SK-N-MC (cell line): ENCODE results near the gene POMT2.

Experiments used
- DNase-seq: peaks from one replicate; pipeline ENCODE4 v3.0.0-alpha.2; 2011; ENCODE audit warnings: low read depth, low spot score
- H3K27ac ChIP-seq: fragments of 200-600 bp; sonication (generic); 2 replicates; pipeline ENCODE4 v1.5.1; 2016; ENCODE audit warnings: mixed run types
- H3K36me3 ChIP-seq: fragments of 200-600 bp; sonication (generic); 2 replicates; pipeline ENCODE4 v1.6.1; 2017; ENCODE audit warnings: antibody characterized with exemption, low read length, mixed read lengths; ENCODE audit not compliant: insufficient read depth
- H3K4me3 ChIP-seq: fragments of 200-600 bp; sonication (generic); 2 replicates; pipeline ENCODE4 v1.5.1; 2016
- H3K9ac ChIP-seq: fragments of 200-600 bp; sonication (generic); 2 replicates; pipeline ENCODE4 v1.8.0; 2017; ENCODE audit warnings: mixed run types, mixed read lengths; ENCODE audit not compliant: insufficient read length
- H3K9me3 ChIP-seq: fragments of 200-600 bp; sonication (generic); 2 replicates; pipeline ENCODE4 v1.6.1; 2017; ENCODE audit warnings: low read depth, mild to moderate bottlenecking, antibody characterized with exemption, low read length, moderate library complexity, mixed read lengths
- EZH2 ChIP-seq: fragments of 200-600 bp; sonication (generic); IDR thresholded peaks from one replicate; pipeline ENCODE4 v1.6.1; 2017; ENCODE audit warnings: antibody characterized with exemption
- FOXP2 ChIP-seq: optimal IDR thresholded peaks from 2 replicates; pipeline ENCODE3; 2011; ENCODE audit warnings: mild to moderate bottlenecking, moderate library complexity; ENCODE audit not compliant: insufficient read depth; ENCODE audit errors: extremely low read length, control extremely low read depth
- POLR2AphosphoS5 ChIP-seq: IDR thresholded peaks from 2 replicates; pipeline ENCODE4 v1.6.1; 2012; ENCODE audit warnings: mild to moderate bottlenecking, low read depth, low read length, borderline replicate concordance

POMT2 gene

DNA sequence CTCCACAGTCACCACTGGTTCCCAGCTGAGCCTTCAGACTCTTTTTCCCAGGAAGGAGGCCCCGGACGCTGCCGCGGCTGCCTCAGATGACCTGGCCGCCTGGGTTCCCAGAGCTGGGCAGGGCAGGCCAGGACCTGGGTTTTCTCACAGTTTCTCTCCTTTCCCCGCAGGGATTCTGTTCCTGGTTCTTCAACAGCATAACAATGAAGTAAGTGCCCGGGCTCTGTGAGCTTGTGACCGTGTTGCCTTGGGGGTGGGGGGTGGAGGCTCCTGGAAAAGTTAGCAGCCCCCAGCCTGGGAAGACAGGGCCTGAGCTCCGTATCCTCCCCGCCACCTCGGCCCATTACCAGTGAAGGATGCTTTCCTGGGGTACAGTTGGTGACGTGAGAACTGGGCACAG lies 95.4 kb downstream of the POMT2 start:
- TF ChIP-seq EZH2 (no peak), FOXP2 (no peak), POLR2AphosphoS5 (no peak)
- Histone ChIP-seq H3K36me3 (no peaks in the 10 kb centered on the region), H3K9me3 (no peaks in the 10 kb centered on the region), H3K4me3 (no peak overlapping the region), H3K9ac (no peak overlapping the region), H3K27ac (no peak overlapping the region)
- no peak for DNase-seq
